GM21390 (cell line): ENCODE results near the gene FHIT.

Experiments
- ATAC-seq: cut with Tn5 transposase; IDR thresholded peaks from one replicate; pipeline ENCODE4 v1.9.1; 2021; ENCODE audit not compliant: unreplicated experiment

Gene FHIT

GRCh38 chr3:59876533-59877062 is 1374.7 kb downstream of the FHIT start:
- no peak for ATAC-seq

GRCh38 chr3:59873576-59874230 is 1377.5 kb downstream of the FHIT start:
- ATAC-seq = no peak

- ATAC-seq = no peak
Observed at GRCh38 chr3:59872128-59872527, 1379.1 kb downstream of the FHIT start.

DNA sequence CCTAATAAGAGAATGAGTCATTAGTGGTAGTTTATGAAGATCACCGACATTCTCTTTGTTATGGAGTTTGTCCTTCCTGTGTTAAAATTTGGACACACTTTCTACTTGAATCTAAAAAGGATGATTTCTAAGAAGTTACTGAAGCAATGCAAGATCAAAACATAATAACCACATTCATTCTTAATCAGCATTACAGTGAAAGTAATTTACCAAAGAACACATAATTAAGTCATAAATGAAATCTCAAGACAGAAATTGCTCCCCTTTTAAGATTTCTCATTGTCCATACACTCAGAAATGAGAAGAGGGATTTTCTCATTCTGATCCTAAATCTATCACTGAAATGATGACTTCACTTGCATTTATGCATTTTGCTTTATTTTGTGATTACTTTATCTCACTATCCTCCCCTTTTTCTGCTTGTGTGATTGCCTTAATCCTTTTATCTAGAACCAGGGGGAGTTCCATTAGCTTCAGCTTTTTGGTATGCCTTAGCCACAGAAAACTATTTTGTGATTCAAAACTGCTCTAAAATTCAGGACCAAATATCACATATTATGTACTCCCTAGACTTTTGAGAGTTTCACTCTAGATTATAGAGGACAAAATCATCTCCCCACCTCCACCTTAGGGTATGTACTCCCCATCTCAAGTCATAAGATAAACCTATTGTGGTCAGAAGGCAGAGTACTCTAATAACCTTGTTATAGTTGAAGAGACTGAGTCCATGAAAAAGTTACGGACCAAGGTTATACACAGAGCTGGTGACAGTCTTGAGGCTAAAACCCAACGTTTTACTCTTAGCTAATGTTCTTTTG is 1383.9 kb downstream of the FHIT start:
- ATAC-seq = no peak

GRCh38 chr3:59866076-59866475 is 1385.2 kb downstream of the FHIT start:
- no peak for ATAC-seq

- ATAC-seq = no peak
Observed at GRCh38 chr3:59865351-59865750, 1385.9 kb downstream of the FHIT start.

DNA sequence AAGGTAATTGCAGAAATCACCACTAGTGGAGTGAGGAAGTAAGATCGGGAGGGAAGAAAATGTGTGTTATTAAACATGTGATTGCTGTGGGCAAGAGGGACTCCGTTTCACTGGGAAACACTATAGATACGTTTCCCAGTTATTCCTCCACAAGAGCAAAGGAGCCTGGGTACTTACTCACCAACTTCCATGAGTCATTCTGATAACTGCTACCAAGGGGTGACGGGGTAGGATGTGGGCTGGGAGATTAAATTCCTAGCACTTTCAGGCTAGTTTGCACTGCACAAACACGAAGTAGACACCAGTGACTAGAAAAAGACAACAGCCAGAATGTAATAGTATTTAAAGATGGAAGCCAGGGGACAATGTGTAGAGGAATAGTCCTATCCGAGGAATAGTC is 1388.6 kb downstream of the FHIT start:
- no peak for ATAC-seq

- peak; percentile 97 for ATAC-seq
Observed at GRCh38 chr3:59857589-59858346, 1393.5 kb downstream of the FHIT start.

DNA sequence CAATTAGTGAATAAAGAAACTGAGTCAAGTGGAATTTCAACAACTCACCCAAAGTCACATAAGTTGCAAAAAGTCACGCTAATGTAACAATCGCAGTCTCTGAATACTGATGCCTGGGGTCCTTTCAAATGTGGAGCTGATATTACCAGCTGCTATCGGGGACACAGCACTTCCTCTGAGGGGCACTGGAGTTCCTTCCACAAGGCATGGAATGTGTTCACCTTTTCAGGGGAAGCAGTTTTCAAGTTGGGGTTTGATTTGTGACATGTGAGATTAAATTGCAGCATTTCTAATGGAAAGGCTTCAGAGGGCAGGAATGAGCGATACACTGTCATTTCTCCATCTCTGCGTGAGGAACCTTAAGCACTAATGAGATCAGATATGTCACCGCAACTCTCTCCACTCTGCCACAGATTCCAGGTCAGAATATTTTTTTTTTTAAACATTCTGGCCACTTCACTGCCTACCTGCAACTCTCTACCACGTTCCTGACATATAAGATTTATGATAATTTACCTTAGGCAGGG is 1394.3 kb downstream of the FHIT start:
- no peak for ATAC-seq

DNA sequence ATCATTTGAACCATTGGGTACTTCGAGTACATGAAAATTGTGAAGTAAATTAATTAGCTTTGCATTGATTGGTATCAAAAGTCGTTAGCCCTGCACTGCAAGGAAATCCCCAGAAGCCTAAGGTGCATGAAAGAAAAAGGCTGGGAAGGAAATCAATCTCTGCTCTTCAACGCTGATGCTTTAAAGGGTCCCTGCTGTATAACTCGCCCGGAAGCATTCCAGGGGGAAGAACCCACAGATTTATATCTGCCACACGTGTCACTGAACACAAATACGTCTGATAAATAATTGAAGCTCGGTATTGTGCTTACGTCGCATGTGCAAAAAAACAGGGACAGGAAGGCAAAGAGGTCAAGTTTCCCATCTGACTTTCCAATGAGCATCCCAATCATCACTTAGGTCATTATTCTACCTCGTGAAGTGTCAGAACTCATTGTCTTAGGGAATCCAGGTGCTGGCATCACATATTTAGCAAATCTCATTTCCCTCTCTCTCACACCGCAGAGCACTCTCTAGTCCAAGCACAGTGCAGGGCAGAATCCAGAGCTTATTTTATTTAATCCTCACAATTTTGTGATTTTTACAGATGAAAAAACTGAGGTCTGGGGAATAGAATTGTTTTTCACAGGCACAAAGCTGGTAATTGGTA is 1397.1 kb downstream of the FHIT start:
- no peak for ATAC-seq

DNA sequence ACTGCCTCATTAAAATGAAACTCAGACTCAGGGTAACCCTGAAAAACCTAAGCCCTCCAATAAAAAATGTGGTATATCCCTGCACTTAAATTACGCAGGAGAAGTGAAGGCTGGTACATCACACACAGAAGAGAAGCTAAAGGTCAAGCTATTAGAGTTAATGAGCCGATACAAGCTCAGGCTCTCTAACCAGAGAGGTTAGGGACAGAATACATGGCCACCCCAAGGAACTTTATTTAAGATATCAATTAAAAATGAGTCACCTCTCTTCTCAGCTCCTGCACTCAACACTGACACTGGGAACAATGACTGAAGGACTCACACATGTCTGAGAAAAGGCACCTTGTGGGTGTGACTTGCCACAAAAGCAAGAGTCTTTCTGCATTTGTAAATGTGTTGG is 1400.8 kb downstream of the FHIT start:
- ATAC-seq = no peak

DNA sequence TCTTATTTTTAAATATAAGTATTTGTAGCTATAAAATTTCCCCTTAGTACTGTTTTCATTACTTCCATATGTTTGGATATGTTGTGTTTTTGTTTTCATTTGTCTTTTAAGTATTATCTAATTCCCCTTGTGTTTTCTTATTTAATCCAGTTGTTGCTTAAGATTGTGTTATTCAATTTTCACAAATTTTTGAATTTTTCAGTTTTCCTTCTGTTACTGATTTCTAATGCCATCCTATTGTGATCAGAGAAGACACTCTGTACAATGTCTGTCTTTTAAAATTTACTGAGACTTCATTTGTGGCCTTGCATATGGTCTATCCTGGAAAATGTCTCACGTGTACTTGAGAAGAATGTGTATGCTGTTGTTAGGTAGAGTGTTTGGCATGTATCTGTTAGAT is 1405.9 kb downstream of the FHIT start:
- no peak for ATAC-seq

DNA sequence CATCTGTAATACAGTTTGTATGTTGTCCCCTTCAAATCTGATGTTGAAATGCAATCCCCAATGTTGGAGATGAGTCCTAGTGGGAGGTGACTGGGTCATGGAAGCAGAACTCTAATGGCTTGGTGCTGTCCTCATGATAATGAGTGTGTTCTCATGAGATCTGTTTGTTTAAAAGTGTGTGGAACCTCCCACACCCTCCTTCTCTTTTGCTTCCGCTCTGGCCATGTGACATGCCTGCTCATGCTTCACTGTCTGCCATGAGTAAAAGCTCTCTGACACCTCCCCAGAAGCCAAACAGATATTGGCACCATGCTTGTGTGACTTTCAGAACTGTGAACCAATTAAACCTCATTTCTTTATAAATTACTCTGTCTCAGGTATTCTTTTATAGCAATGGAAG is 1407.4 kb downstream of the FHIT start:
- ATAC-seq = no peak

DNA sequence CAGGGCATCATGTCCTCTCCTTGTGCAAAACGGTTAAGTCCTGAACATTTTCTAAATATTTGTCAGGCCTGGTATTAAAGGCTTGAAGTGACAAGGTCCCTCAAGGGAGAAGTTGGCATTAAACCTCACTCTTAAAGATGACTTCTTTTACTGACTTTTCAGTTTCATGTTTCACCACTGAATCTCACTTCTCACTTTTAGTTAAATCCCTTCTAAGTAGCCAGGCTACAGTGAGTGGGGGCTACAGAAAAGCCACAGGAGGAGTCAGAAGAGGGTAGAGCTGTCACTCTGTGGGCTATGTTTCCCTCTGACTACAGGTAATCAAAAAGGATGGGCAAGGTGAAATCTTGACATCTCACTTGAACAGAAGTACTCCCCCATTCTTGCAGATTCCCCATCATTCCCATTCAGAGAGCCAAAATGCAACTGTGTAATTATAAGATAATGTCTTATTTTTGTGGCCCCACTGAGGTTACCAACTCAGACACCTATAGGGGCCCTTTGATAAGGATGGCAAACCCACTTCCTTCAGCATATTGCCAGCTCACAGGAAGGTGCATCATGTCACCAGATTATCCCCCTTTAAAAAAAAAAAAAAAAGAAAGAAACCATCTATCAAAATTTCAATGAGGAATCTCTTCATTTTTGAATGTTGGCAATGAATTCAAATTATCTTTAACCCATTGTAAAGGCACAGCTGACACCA is 1411.3 kb downstream of the FHIT start:
- ATAC-seq = peak; percentile 98

- ATAC-seq = peak; percentile 3
Observed at GRCh38 chr3:59839283-59839682, 1412.0 kb downstream of the FHIT start.

DNA sequence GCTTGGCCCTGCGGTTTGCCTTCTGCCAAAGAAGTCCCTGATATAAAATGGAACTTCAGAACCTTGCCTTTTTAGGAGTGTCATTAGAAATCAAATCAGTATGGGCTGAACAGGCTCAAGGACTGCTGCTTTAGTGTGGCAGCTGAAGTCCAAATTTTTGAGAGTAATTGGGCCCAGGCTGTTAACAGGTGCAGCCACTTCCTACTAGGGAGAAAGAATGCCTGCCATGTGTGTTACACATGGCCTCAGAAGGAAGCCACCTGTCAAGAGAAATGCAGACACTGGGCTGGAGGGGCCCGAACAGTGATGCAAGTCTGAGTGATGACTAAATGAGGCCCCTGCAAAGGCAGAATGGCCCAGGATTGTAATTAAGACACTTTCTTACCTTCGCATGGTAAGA is 1414.7 kb downstream of the FHIT start:
- ATAC-seq = no peak

DNA sequence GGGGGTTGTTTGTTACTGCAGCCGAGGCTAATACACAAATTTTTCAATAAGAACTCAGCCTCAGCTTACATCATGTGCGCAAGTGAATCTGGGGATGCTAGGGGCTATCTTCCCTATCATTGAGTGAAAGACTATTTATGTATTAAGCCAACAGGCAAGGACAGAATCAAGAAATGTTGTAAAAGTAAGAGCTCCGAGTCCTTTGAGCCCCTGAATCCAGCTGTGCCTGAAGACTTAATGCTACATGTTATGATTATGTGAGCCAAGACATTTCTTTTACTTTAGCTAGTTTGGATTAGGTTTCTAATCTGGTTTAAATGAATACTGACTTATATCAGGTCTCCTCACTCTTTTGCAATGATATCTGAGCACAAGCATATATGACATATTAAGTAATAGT is 1418.5 kb downstream of the FHIT start:
- no peak for ATAC-seq

DNA sequence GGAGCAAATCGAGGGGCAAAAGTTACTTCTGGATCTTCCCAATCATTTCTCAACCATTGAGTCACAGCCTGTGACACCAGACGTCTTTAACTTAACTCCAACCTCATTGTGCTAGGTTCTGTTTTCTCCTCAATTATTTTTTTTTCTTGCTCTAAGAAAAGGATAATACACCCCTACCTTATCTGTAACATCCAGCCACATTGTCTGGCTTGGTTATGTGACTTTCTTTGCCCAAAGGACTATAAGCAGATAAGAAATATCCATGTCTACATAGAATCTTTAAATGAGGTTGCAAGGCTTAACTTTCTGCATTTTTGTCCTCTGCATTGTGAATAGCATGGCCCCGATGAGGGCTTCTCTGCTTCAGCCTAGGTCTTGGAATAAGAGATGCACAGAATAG is 1419.0 kb downstream of the FHIT start:
- no peak for ATAC-seq

DNA sequence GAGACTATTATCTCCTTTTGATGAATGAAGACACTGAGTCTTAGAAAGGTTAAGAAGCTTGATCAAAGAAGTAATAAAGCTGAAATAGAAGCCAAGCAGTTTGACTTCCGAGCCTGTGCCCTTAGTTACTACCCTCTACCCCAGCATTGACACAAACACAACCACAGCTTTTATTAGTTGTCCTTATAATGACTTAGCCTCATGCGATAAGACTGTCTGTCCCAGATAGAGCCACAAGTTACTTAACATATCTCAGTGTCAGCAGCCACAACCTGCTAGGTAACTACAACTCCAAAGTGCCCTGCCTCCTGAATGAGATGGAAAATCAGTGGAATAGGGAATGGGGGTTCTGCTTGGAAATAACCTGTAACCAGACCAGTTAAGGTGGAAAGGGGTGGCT is 1419.9 kb downstream of the FHIT start:
- no peak for ATAC-seq

DNA sequence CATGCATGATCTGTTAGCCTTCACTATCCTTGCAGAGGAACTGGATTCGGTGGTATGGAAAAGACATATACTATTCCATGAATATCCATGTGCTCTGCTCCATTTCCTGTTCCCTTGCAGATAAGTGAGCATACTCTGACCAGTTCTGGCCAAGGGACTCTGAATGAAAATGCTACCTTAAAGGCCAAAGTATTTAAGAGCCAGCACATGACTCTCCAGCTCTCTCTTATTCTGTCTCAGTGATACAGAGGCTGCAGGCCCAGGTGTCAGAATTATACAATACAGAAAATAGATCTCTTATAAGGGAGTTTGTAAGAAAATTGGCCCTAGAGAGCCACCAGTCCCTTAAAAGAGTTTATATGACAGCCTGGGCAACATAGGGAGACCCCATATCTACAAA is 1421.7 kb downstream of the FHIT start:
- no peak for ATAC-seq
